Non-pigmented ciliary epithelial cell (primary cell): Measurements from ENCODE around the gene PPP2CA.
"Not testable (repeated sequence)": the region's sequence is repeated elsewhere in the genome, so short reads cannot be mapped to it uniquely, and the experiment has no call there.

Experiments used
- DNase-seq: peaks from one replicate; pipeline ENCODE4 v3.0.0-alpha.2; 2010; ENCODE audit warnings: low read depth

The PPP2CA gene

GRCh38 chr5:134189031-134189430 lies 36.8 kb downstream of the PPP2CA start:
- no peak for DNase-seq

GRCh38 chr5:134188092-134188491 lies 37.8 kb downstream of the PPP2CA start:
- no peak for DNase-seq

GRCh38 chr5:134184155-134185135 lies 41.4 kb downstream of the PPP2CA start:
- no peak for DNase-seq

GRCh38 chr5:134183481-134183880 lies 42.4 kb downstream of the PPP2CA start:
- DNase-seq = no peak

- no peak for DNase-seq
Measured at GRCh38 chr5:134178096-134178419, 47.8 kb downstream of the PPP2CA start.

- no peak for DNase-seq
Measured at GRCh38 chr5:134177369-134178095, 48.3 kb downstream of the PPP2CA start.

- no peak for DNase-seq
Measured at GRCh38 chr5:134176511-134177368, 49.1 kb downstream of the PPP2CA start, which contains the start of gene SKP1. Gene SKP1 (minus strand): TSS chr5:134176950. CDS start chr5:134174022, 2,928 bp downstream.

GRCh38 chr5:134175921-134176510 lies 49.9 kb downstream of the PPP2CA start:
- no peak for DNase-seq

- no peak for DNase-seq
Measured at GRCh38 chr5:134174841-134175839, 50.7 kb downstream of the PPP2CA start.

GRCh38 chr5:134171972-134172371 lies 53.9 kb downstream of the PPP2CA start:
- DNase-seq = no peak

GRCh38 chr5:134162592-134162991 lies 63.3 kb downstream of the PPP2CA start:
- no peak for DNase-seq

GRCh38 chr5:134161513-134162395 lies 64.1 kb downstream of the PPP2CA start:
- DNase-seq = no peak

- DNase-seq = no peak
Measured at GRCh38 chr5:134153657-134154056, 72.2 kb downstream of the PPP2CA start.

- DNase-seq = no peak
Measured at GRCh38 chr5:134153241-134153640, 72.6 kb downstream of the PPP2CA start.

- DNase-seq = not testable (repeated sequence)
Measured at GRCh38 chr5:134152173-134152832, 73.6 kb downstream of the PPP2CA start.

GRCh38 chr5:134151723-134152122 lies 74.2 kb downstream of the PPP2CA start:
- no peak for DNase-seq

- no peak for DNase-seq
Measured at GRCh38 chr5:134149571-134150303, 76.1 kb downstream of the PPP2CA start.

GRCh38 chr5:134148986-134149539 lies 76.8 kb downstream of the PPP2CA start:
- DNase-seq = no peak
